A204.1 (cell line): ENCODE results near the gene SDC3.
"Not testable (repeated sequence)": the region's sequence is repeated elsewhere in the genome, so short reads cannot be mapped to it uniquely, and the experiment has no call there.

ENCODE experiments used
- FAIRE-seq: peaks from 2 replicates; lab custom pipeline; 2012; peaks lifted over from hg19 to GRCh38; lab: Jason Lieb, UNC

The SDC3 gene

GRCh38 chr1:30908696-30909364, at the start of gene SDC3:
Gene SDC3, minus strand, starts transcription at chr1:30908758. Its CDS starts 172 bp downstream, at chr1:30908586.
- FAIRE-seq, result no peak

- FAIRE-seq, result no peak
These were observed 49.1 kb upstream of the SDC3 start for GRCh38 chr1:30957560-30958222.

- FAIRE-seq, result no peak
These were observed 47.0 kb upstream of the SDC3 start for GRCh38 chr1:30955448-30956015.

GRCh38 chr1:30953685-30954084, 45.1 kb upstream of the SDC3 start:
- FAIRE-seq, result no peak

GRCh38 chr1:30952098-30952497, 43.5 kb upstream of the SDC3 start:
- FAIRE-seq, result no peak

- FAIRE-seq, result no peak
These were observed 42.1 kb upstream of the SDC3 start for GRCh38 chr1:30950700-30951099.

- FAIRE-seq, result no peak
These were observed 41.5 kb upstream of the SDC3 start for GRCh38 chr1:30950053-30950452.

GRCh38 chr1:30949487-30949838, 40.9 kb upstream of the SDC3 start:
- FAIRE-seq, result not testable (repeated sequence)

- not testable (repeated sequence) for FAIRE-seq
These were observed 40.4 kb upstream of the SDC3 start for GRCh38 chr1:30948813-30949486.

- FAIRE-seq, result no peak
These were observed 39.7 kb upstream of the SDC3 start for GRCh38 chr1:30948278-30948677.

GRCh38 chr1:30947212-30947611, 38.7 kb upstream of the SDC3 start:
- no peak for FAIRE-seq

GRCh38 chr1:30942326-30942963, 33.9 kb upstream of the SDC3 start:
- FAIRE-seq, result no peak

- no peak for FAIRE-seq
These were observed 32.0 kb upstream of the SDC3 start for GRCh38 chr1:30940541-30940940.

- no peak for FAIRE-seq
These were observed 28.1 kb upstream of the SDC3 start for GRCh38 chr1:30936541-30937171.

- not testable (repeated sequence) for FAIRE-seq
These were observed 27.2 kb upstream of the SDC3 start for GRCh38 chr1:30935758-30936157.

- no peak for FAIRE-seq
These were observed 26.1 kb upstream of the SDC3 start for GRCh38 chr1:30934613-30935012.

- no peak for FAIRE-seq
These were observed 25.3 kb upstream of the SDC3 start for GRCh38 chr1:30933874-30934252.

GRCh38 chr1:30930631-30931173, 22.1 kb upstream of the SDC3 start:
- FAIRE-seq, result no peak

- no peak for FAIRE-seq
These were observed 21.5 kb upstream of the SDC3 start for GRCh38 chr1:30929944-30930525.

- FAIRE-seq, result no peak
These were observed 20.8 kb upstream of the SDC3 start for GRCh38 chr1:30929135-30929889.

GRCh38 chr1:30928789-30929134, 20.2 kb upstream of the SDC3 start:
- no peak for FAIRE-seq
